Ishikawa (cell line): ENCODE measurements around the gene PRM2.

Source experiments
- CEBPB ChIP-seq: IDR thresholded peaks from 2 replicates; pipeline ENCODE4 v1.6.1; 2012
- EP300 ChIP-seq: IDR thresholded peaks from 2 replicates; pipeline ENCODE4 v1.6.1; 2012; ENCODE audit warnings: borderline replicate concordance
- FOXM1 ChIP-seq: IDR thresholded peaks from 2 replicates; pipeline ENCODE4 v1.6.1; 2012; ENCODE audit warnings: low read depth, borderline replicate concordance
- TCF12 ChIP-seq: IDR thresholded peaks from 2 replicates; pipeline ENCODE4 v1.6.1; 2012; ENCODE audit warnings: low read depth
- TEAD4 ChIP-seq: IDR thresholded peaks from 2 replicates; pipeline ENCODE4 v1.6.1; 2012
- YY1 ChIP-seq: IDR thresholded peaks from 2 replicates; pipeline ENCODE4 v1.6.1; 2012; ENCODE audit warnings: low read depth
- TF ChIP-seq, protein P1 (sequence below): IDR thresholded peaks from 2 replicates; pipeline ENCODE4 v1.6.1; 2012; ENCODE audit warnings: low read depth, mild to moderate bottlenecking
- TF ChIP-seq, protein P2 (sequence below): IDR thresholded peaks from 2 replicates; pipeline ENCODE4 v1.6.1; 2012

DNA sequence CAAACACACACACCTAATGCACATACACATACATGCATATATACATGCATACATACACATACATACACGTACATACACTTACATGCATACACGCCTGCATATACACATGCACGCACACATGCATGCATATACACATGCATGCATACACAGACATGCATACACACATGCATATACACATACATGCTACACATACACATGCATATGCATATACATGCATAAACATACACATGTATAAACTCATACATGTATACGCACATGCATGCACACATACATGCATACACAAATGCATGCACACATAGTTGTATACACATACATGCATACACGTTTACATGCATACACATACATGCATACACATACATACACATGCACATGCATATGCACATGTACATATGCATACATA, 45.4 kb upstream of the PRM2 start:
- TF ChIP-seq TCF12: no peak
- TF ChIP-seq, protein P1, sequence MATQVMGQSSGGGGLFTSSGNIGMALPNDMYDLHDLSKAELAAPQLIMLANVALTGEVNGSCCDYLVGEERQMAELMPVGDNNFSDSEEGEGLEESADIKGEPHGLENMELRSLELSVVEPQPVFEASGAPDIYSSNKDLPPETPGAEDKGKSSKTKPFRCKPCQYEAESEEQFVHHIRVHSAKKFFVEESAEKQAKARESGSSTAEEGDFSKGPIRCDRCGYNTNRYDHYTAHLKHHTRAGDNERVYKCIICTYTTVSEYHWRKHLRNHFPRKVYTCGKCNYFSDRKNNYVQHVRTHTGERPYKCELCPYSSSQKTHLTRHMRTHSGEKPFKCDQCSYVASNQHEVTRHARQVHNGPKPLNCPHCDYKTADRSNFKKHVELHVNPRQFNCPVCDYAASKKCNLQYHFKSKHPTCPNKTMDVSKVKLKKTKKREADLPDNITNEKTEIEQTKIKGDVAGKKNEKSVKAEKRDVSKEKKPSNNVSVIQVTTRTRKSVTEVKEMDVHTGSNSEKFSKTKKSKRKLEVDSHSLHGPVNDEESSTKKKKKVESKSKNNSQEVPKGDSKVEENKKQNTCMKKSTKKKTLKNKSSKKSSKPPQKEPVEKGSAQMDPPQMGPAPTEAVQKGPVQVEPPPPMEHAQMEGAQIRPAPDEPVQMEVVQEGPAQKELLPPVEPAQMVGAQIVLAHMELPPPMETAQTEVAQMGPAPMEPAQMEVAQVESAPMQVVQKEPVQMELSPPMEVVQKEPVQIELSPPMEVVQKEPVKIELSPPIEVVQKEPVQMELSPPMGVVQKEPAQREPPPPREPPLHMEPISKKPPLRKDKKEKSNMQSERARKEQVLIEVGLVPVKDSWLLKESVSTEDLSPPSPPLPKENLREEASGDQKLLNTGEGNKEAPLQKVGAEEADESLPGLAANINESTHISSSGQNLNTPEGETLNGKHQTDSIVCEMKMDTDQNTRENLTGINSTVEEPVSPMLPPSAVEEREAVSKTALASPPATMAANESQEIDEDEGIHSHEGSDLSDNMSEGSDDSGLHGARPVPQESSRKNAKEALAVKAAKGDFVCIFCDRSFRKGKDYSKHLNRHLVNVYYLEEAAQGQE: no peak
- TF ChIP-seq, protein P2, sequence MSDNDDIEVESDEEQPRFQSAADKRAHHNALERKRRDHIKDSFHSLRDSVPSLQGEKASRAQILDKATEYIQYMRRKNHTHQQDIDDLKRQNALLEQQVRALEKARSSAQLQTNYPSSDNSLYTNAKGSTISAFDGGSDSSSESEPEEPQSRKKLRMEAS: no peak
- TF ChIP-seq FOXM1: no peak
- TF ChIP-seq EP300: no peak
- no peak for TF ChIP-seq CEBPB
- TF ChIP-seq YY1: no peak
- TF ChIP-seq TEAD4: no peak
